Lower lobe of right lung (tissue), 2 donors: ENCODE results near the gene TOR1A. TPM values are rescaled to one million over a fixed set of nuclear protein-coding genes. Genes with fewer than 3 reads are reported as not detected.

Source experiments
- ATAC-seq, 2 donors: fragments of 200-7000 bp; cut with Tn5 transposase; one replicate each; pipeline ENCODE4 v1.9.1; 2020 to 2022; ENCODE audit warnings: mild to moderate bottlenecking in 2 of 2, moderate library complexity in 2 of 2
- DNase-seq: peaks from one replicate; pipeline ENCODE4 v3.0.0-alpha.2; 2020
- H3K27ac ChIP-seq: fragments of 200-600 bp; one replicate; pipeline ENCODE4 v1.8.0; 2022
- H3K27me3 ChIP-seq: fragments of 200-600 bp; one replicate; pipeline ENCODE4 v1.8.0; 2022; ENCODE audit warnings: low read depth
- H3K36me3 ChIP-seq: fragments of 200-600 bp; one replicate; pipeline ENCODE4 v1.8.0; 2022; ENCODE audit warnings: mild to moderate bottlenecking
- H3K4me1 ChIP-seq: fragments of 200-600 bp; one replicate; pipeline ENCODE4 v1.8.0; 2022
- H3K4me3 ChIP-seq: fragments of 200-600 bp; one replicate; pipeline ENCODE4 v1.8.0; 2022; ENCODE audit warnings: mild to moderate bottlenecking
- H3K9me3 ChIP-seq: fragments of 200-600 bp; one replicate; pipeline ENCODE4 v1.8.0; 2022
- intact Hi-C: fragments of 100-400 bp; cut with DNase I; formaldehyde crosslinking; loops from one replicate; pipeline ENCODE4 v1.11.0; 2022
- total RNA-seq: library from RNA; stranded (reverse); fragmentation: NEBNext Ultra II Directional; extraction: Animal tissue kit (Norgen Biotek cat#: 25700); gene quantifications from one replicate; pipeline ENCODE4 v1.2.1, GENCODE V29; 2021
- TF ChIP-seq, protein P1 (sequence below): fragments of 200-600 bp; IDR thresholded peaks from one replicate; pipeline ENCODE4 v1.8.0; 2022; ENCODE audit warnings: antibody characterized with exemption, mild to moderate bottlenecking
- donor health status: DM: no; HTN: yes; CAD: no; lungs with severe emphysema.

The TOR1A gene
- total RNA-seq, 1 donor from 2014 or later = 34.6 TPM

DNA sequence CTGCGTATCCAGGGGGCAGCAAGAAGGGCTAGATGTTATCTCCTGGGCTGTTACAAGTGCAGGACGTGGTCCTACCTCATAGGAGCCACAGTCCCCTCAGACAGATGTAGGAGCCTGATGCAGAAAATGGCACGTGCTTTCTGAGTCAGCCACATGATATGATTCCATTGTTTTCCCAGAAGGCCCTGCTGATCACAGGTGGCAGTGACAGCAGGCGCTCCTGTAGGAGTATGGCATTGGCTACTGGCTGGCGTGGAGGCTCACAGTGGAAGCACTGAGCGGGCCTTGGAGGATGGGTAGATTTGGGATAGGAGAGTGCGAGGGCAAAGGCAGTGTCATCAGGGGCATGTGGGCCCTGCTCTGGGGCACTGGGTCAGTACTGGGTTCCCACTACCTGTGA lies 33.3 kb upstream of the TOR1A start:
- no peak overlapping the region for H3K27ac ChIP-seq
- H3K36me3 ChIP-seq = peaks cover 85% of the 10 kb centered on the region
- DNase-seq (no peak), ATAC-seq (no peak)
- no peaks in the 10 kb centered on the region for H3K27me3 ChIP-seq
- no peaks in the 10 kb centered on the region for H3K9me3 ChIP-seq
- H3K4me3 ChIP-seq = no peak overlapping the region
- TF ChIP-seq, protein P1, sequence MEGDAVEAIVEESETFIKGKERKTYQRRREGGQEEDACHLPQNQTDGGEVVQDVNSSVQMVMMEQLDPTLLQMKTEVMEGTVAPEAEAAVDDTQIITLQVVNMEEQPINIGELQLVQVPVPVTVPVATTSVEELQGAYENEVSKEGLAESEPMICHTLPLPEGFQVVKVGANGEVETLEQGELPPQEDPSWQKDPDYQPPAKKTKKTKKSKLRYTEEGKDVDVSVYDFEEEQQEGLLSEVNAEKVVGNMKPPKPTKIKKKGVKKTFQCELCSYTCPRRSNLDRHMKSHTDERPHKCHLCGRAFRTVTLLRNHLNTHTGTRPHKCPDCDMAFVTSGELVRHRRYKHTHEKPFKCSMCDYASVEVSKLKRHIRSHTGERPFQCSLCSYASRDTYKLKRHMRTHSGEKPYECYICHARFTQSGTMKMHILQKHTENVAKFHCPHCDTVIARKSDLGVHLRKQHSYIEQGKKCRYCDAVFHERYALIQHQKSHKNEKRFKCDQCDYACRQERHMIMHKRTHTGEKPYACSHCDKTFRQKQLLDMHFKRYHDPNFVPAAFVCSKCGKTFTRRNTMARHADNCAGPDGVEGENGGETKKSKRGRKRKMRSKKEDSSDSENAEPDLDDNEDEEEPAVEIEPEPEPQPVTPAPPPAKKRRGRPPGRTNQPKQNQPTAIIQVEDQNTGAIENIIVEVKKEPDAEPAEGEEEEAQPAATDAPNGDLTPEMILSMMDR = no peak
- no peaks in the 10 kb centered on the region for H3K4me1 ChIP-seq
- intact Hi-C loops = no loop called here

DNA sequence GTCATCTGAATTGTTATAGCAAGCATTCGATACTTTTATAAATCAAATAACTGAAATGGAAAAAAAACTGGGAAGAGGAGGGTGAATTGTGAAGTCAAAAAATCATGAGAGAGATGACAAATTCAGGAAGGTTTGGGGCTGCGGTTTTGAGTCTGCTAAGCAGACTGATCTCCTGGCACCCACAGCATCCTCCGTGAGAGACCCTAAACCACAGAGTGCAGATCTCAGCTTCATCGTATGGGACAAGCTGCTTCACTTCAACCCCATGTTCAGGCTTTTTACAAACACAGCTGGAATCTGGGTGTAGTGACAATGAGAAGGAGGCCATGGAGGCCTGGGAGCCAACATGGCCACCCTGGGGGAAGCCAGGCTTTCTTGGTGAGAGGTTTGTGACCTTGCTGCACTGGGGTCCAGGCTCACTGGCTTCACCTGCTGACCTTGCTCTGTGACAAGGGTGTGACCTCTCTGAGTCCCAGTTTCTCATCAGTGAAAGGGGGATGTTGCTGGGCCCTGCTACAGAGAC lies 30.7 kb upstream of the TOR1A start:
- no peaks in the 10 kb centered on the region for H3K9me3 ChIP-seq
- DNase-seq (no peak), ATAC-seq (no peak)
- no peak overlapping the region for H3K27ac ChIP-seq
- peaks cover 90% of the 10 kb centered on the region for H3K36me3 ChIP-seq
- no peaks in the 10 kb centered on the region for H3K27me3 ChIP-seq
- TF ChIP-seq, protein P1 = no peak
- intact Hi-C loops = no loop called here
- H3K4me1 ChIP-seq = no peaks in the 10 kb centered on the region
- no peak overlapping the region for H3K4me3 ChIP-seq

DNA sequence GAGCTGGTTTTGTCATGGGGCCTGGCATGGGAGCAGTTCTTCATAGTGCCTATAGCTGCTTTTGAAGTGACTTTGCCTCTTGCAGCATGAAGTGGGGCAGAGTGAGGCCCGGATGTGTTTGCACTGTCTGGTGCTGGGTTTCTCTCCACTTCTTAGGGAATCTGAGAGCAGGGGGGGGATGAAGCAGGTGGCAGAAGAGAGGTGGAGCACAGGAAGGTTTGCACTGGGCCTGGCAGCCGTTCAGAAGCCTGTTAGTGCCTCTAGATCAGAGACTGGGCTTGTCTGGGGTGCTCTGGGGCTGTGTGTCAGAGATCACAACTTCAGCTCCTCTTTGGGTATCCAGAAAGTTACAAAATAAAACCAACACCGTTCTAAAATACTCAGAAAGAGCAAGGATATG lies 29.7 kb upstream of the TOR1A start:
- TF ChIP-seq, protein P1 = no peak
- intact Hi-C loops = no loop called here
- no peak for DNase-seq
- H3K36me3 ChIP-seq = peaks cover 88% of the 10 kb centered on the region
- H3K27me3 ChIP-seq = no peaks in the 10 kb centered on the region
- no peak overlapping the region for H3K27ac ChIP-seq
- no peaks in the 10 kb centered on the region for H3K9me3 ChIP-seq
- H3K4me3 ChIP-seq = no peak overlapping the region
- ATAC-seq = no peak
- H3K4me1 ChIP-seq = no peaks in the 10 kb centered on the region

DNA sequence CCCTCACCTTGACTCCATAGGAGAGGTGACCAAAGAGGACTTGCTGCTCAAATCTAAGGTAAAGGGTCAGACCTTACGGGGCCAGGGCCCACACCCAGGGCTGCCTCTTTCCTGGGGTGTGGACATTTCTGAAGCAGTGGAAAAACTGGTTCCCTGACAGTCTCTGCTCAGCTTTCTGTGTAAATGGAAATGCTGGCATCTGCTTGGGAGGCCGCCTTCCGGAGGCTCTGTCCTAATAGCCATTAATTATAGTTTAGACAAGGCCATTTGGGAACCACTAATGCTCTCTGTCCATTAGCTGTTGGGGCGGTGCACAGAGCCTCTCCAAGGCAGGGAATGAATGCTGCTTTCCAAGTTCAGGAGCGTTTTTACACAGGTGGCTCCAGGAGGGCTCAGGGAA lies 28.6 kb upstream of the TOR1A start:
- H3K4me3 ChIP-seq = no peak overlapping the region
- no peaks in the 10 kb centered on the region for H3K27me3 ChIP-seq
- ATAC-seq (no peak), DNase-seq (no peak)
- peaks cover 77% of the 10 kb centered on the region for H3K36me3 ChIP-seq
- TF ChIP-seq, protein P1 = no peak
- no peaks in the 10 kb centered on the region for H3K4me1 ChIP-seq
- intact Hi-C loops = no loop called here
- no peak overlapping the region for H3K27ac ChIP-seq
- H3K9me3 ChIP-seq = no peaks in the 10 kb centered on the region

DNA sequence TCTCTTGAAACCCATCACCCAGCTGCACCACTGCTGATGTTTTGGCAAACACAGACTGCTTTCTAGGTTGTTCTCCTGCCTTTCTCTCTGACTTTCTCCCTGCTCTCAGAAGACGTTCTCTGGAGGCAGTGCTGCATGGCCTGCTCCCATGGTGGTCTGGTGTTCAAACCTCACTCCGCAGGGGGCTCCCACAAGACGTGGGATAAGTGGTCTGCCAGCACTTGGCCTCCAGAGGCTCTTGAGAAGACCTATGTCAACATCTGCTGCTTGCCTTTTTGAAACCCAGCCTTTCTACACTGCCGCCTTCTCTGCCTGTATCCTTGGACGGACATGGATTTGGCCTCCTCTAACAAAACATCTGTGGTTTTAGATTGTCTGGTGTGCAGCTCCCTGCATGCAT lies 27.9 kb upstream of the TOR1A start:
- no peaks in the 10 kb centered on the region for H3K9me3 ChIP-seq
- DNase-seq (no peak), ATAC-seq (no peak)
- no peak overlapping the region for H3K4me3 ChIP-seq
- H3K27ac ChIP-seq = no peak overlapping the region
- H3K27me3 ChIP-seq = no peaks in the 10 kb centered on the region
- H3K36me3 ChIP-seq = peaks cover 71% of the 10 kb centered on the region
- intact Hi-C loops = no loop called here
- TF ChIP-seq, protein P1 = no peak
- no peaks in the 10 kb centered on the region for H3K4me1 ChIP-seq
